ENCODE results near the gene LPCAT1. TPM values are rescaled to one million over a fixed set of nuclear protein-coding genes. Genes with fewer than 3 reads are reported as not detected.
"Not testable (repeated sequence)": the region's sequence is repeated elsewhere in the genome, so short reads cannot be mapped to it uniquely, and the experiment has no call there.

The LPCAT1 gene
- total RNA-seq, 2 experiments from 2014 or later = 70.8 to 72.2 TPM

GRCh38 chr5:1435369-1435768, 88.4 kb downstream of the LPCAT1 start:
- POLR2A ChIA-PET = no interaction called here
- no peak overlapping the region for H3K4me3 Mint-ChIP-seq
- H3K27ac Mint-ChIP-seq = no peak overlapping the region
- H3K4me1 Mint-ChIP-seq = no peaks in the 10 kb centered on the region
- DNase-seq (peak; percentile 18), ATAC-seq (ENCODE audit: low read depth) (no peak)
- peaks cover 8% of the 10 kb centered on the region for H3K27me3 Mint-ChIP-seq
- H3K9me3 Mint-ChIP-seq = peaks cover 11% of the 10 kb centered on the region
- no peaks in the 10 kb centered on the region for H3K36me3 Mint-ChIP-seq

GRCh38 chr5:1432296-1432695, 91.5 kb downstream of the LPCAT1 start:
- Mint-ChIP-seq H3K27ac (no peak overlapping the region), H3K9me3 (peaks cover 24% of the 10 kb centered on the region), H3K36me3 (peaks cover 3% of the 10 kb centered on the region), H3K4me1 (no peaks in the 10 kb centered on the region), H3K27me3 (peaks cover 4% of the 10 kb centered on the region), H3K4me3 (no peak overlapping the region)
- ATAC-seq (ENCODE audit: low read depth) (no peak), DNase-seq (peak; percentile 22)
- POLR2A ChIA-PET = no interaction called here

GRCh38 chr5:1431896-1432295, 91.9 kb downstream of the LPCAT1 start:
- H3K27me3 Mint-ChIP-seq = peaks cover 2% of the 10 kb centered on the region
- H3K27ac Mint-ChIP-seq = no peak overlapping the region
- POLR2A ChIA-PET = no interaction called here
- peaks cover 3% of the 10 kb centered on the region for H3K36me3 Mint-ChIP-seq
- H3K4me1 Mint-ChIP-seq = no peaks in the 10 kb centered on the region
- DNase-seq (no peak), ATAC-seq (ENCODE audit: low read depth) (no peak)
- peaks cover 26% of the 10 kb centered on the region for H3K9me3 Mint-ChIP-seq
- no peak overlapping the region for H3K4me3 Mint-ChIP-seq

- ATAC-seq (ENCODE audit: low read depth) (no peak), DNase-seq (peak; percentile 21)
- Mint-ChIP-seq H3K4me1 (no peaks in the 10 kb centered on the region), H3K9me3 (peaks cover 28% of the 10 kb centered on the region), H3K27ac (no peak overlapping the region), H3K36me3 (peaks cover 3% of the 10 kb centered on the region), H3K4me3 (no peak overlapping the region), H3K27me3 (peaks cover 2% of the 10 kb centered on the region)
- POLR2A ChIA-PET = no interaction called here
Observed at GRCh38 chr5:1431021-1431811, 92.5 kb downstream of the LPCAT1 start.

GRCh38 chr5:1430121-1430795, 93.5 kb downstream of the LPCAT1 start:
- DNase-seq (peak; percentile 10), ATAC-seq (ENCODE audit: low read depth) (no peak)
- Mint-ChIP-seq H3K27me3 (peaks cover 2% of the 10 kb centered on the region), H3K9me3 (peaks cover 30% of the 10 kb centered on the region), H3K4me3 (no peak overlapping the region), H3K36me3 (peaks cover 3% of the 10 kb centered on the region), H3K4me1 (no peaks in the 10 kb centered on the region), H3K27ac (no peak overlapping the region)
- POLR2A ChIA-PET = no interaction called here

GRCh38 chr5:1429496-1429895, 94.3 kb downstream of the LPCAT1 start:
- no peaks in the 10 kb centered on the region for H3K4me1 Mint-ChIP-seq
- POLR2A ChIA-PET = no interaction called here

GRCh38 chr5:1429066-1429465, 94.7 kb downstream of the LPCAT1 start:
- Mint-ChIP-seq H3K36me3 (peaks cover 3% of the 10 kb centered on the region), H3K4me3 (no peak overlapping the region), H3K27me3 (peaks cover 2% of the 10 kb centered on the region), H3K27ac (no peak overlapping the region), H3K9me3 (peaks cover 34% of the 10 kb centered on the region), H3K4me1 (no peaks in the 10 kb centered on the region)
- ATAC-seq (ENCODE audit: low read depth) (no peak), DNase-seq (peak; percentile 10)
- POLR2A ChIA-PET = no interaction called here

More at GRCh38 chr5:1429496-1429895, 94.3 kb downstream of the LPCAT1 start:
- ATAC-seq (ENCODE audit: low read depth) (no peak), DNase-seq (no peak)
- no peak overlapping the region for H3K4me3 Mint-ChIP-seq
- peaks cover 3% of the 10 kb centered on the region for H3K36me3 Mint-ChIP-seq
- peaks cover 2% of the 10 kb centered on the region for H3K27me3 Mint-ChIP-seq
- H3K27ac Mint-ChIP-seq = no peak overlapping the region
- peaks cover 32% of the 10 kb centered on the region for H3K9me3 Mint-ChIP-seq

GRCh38 chr5:1428107-1428506, 95.7 kb downstream of the LPCAT1 start:
- Mint-ChIP-seq H3K9me3 (peaks cover 29% of the 10 kb centered on the region), H3K36me3 (peaks cover 3% of the 10 kb centered on the region), H3K27me3 (peaks cover 2% of the 10 kb centered on the region), H3K4me1 (no peaks in the 10 kb centered on the region), H3K27ac (no peak overlapping the region), H3K4me3 (no peak overlapping the region)
- no peak for ATAC-seq (ENCODE audit: low read depth)
- POLR2A ChIA-PET = no interaction called here
- no peak for DNase-seq

GRCh38 chr5:1424716-1425115, 99.0 kb downstream of the LPCAT1 start:
- Mint-ChIP-seq H3K9me3 (peaks cover 25% of the 10 kb centered on the region), H3K36me3 (peaks cover 3% of the 10 kb centered on the region)
- ATAC-seq (ENCODE audit: low read depth) = no peak

GRCh38 chr5:1423901-1424603, 99.7 kb downstream of the LPCAT1 start:
- no peak overlapping the region for H3K4me3 Mint-ChIP-seq
- H3K27ac Mint-ChIP-seq = no peak overlapping the region
- H3K9me3 Mint-ChIP-seq = peaks cover 21% of the 10 kb centered on the region
- no peak for DNase-seq
- no peak for ATAC-seq (ENCODE audit: low read depth)
- no peaks in the 10 kb centered on the region for H3K4me1 Mint-ChIP-seq
- H3K36me3 Mint-ChIP-seq = no peaks in the 10 kb centered on the region
- POLR2A ChIA-PET = no interaction called here
- no peaks in the 10 kb centered on the region for H3K27me3 Mint-ChIP-seq

More at GRCh38 chr5:1424716-1425115, 99.0 kb downstream of the LPCAT1 start:
- POLR2A ChIA-PET = no interaction called here
- H3K27me3 Mint-ChIP-seq = peaks cover 2% of the 10 kb centered on the region
- H3K4me3 Mint-ChIP-seq = no peak overlapping the region
- DNase-seq = no peak
- H3K27ac Mint-ChIP-seq = no peak overlapping the region
- no peaks in the 10 kb centered on the region for H3K4me1 Mint-ChIP-seq

GRCh38 chr5:1422522-1422921, 101.2 kb downstream of the LPCAT1 start:
- H3K27me3 Mint-ChIP-seq; POLR2A ChIA-PET; H3K4me1 Mint-ChIP-seq; H3K36me3 Mint-ChIP-seq; ATAC-seq (ENCODE audit: low read depth); DNase-seq; H3K27ac Mint-ChIP-seq; H3K4me3 Mint-ChIP-seq: not testable (repeated sequence)
- peaks cover 11% of the 10 kb centered on the region for H3K9me3 Mint-ChIP-seq

GRCh38 chr5:1421521-1422341, 102.0 kb downstream of the LPCAT1 start:
- H3K36me3 Mint-ChIP-seq = no peaks in the 10 kb centered on the region

More at GRCh38 chr5:1421521-1422341, 102.0 kb downstream of the LPCAT1 start:
- H3K9me3 Mint-ChIP-seq = peaks cover 9% of the 10 kb centered on the region
- no peak for ATAC-seq (ENCODE audit: low read depth)
- no peak overlapping the region for H3K4me3 Mint-ChIP-seq
- DNase-seq = no peak
- no peaks in the 10 kb centered on the region for H3K4me1 Mint-ChIP-seq
- no peak overlapping the region for H3K27ac Mint-ChIP-seq
- H3K27me3 Mint-ChIP-seq = no peaks in the 10 kb centered on the region
- POLR2A ChIA-PET = no interaction called here
